ENCODE data around the gene WNT7B. TPM values are rescaled to one million over a fixed set of nuclear protein-coding genes. Genes with fewer than 3 reads are reported as not detected.

Gene WNT7B
- total RNA-seq, 1 experiment from 2014 or later, result 66.9 TPM

DNA sequence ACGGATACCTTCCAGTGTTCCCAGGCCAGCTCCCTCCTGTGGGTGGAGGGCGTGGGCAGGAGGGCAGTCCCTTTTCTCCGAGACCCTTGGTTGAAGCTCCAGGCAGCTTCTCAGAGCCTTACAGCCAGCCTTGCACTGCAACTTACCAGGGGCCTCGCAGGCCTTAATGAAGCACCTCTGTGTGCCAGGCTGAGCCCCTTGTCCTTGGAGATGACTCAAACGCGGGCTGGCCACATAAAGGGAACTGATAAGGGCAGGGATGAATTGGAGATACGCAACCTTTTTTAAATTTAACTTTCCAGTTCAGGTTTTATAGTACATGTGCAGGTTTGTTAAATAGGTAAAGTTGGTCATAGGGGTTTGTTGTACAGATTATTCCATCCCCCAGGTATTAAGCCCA is 72.7 kb downstream of the WNT7B start:
- CTCF ChIA-PET, result no interaction called here
- Histone ChIP-seq H3F3A (ENCODE audit: insufficient read depth, low read depth) (peaks cover 21% of the 10 kb centered on the region; the same call in 1 of the 2 replicates), H3K4me3 (no peak overlapping the region), H4K20me1 (ENCODE audit: insufficient read depth) (no peaks in the 10 kb centered on the region), H2AFZ (no peak overlapping the region), H3K27ac (no peak overlapping the region), H3K9me2 (ENCODE audit: insufficient read depth) (no peaks in the 10 kb centered on the region), H3K4me1 (replicated peaks; ENCODE audit: insufficient read depth) (peaks cover 18% of the 10 kb centered on the region), H3K4me2 (peak overlapping the region; percentile 65), H3K9me3 (ENCODE audit: insufficient read depth, low read depth) (no peaks in the 10 kb centered on the region), H3K36me3 (ENCODE audit: low read depth) (no peaks in the 10 kb centered on the region), H3K27me3 (ENCODE audit: insufficient read depth, low read depth) (no peaks in the 10 kb centered on the region), H3K79me2 (ENCODE audit: low read depth) (no peaks in the 10 kb centered on the region)
- no TSS peak for BruUV-seq (replicated peaks)
- intact Hi-C loops (cut with micrococcal nuclease; ENCODE audit: unreplicated experiment), result no loop called here
- POLR2A ChIA-PET (ENCODE audit: unreplicated experiment), result interaction anchor here (0.5 to 0.7 kb wide), 3 partner anchors 7 to 261 kb away, joined by 3 to 35 read pairs (median 3); no protein-coding TSS in a partner anchor
- no peak for TF ChIP-seq EZH2 (IDR thresholded peaks at IDR 0.05; ENCODE audit: low read depth)
- TF ChIP-seq, protein P1, sequence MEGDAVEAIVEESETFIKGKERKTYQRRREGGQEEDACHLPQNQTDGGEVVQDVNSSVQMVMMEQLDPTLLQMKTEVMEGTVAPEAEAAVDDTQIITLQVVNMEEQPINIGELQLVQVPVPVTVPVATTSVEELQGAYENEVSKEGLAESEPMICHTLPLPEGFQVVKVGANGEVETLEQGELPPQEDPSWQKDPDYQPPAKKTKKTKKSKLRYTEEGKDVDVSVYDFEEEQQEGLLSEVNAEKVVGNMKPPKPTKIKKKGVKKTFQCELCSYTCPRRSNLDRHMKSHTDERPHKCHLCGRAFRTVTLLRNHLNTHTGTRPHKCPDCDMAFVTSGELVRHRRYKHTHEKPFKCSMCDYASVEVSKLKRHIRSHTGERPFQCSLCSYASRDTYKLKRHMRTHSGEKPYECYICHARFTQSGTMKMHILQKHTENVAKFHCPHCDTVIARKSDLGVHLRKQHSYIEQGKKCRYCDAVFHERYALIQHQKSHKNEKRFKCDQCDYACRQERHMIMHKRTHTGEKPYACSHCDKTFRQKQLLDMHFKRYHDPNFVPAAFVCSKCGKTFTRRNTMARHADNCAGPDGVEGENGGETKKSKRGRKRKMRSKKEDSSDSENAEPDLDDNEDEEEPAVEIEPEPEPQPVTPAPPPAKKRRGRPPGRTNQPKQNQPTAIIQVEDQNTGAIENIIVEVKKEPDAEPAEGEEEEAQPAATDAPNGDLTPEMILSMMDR (conservative IDR thresholded peaks at IDR 0.05), result no peak
- DNase-seq, result no peak

DNA sequence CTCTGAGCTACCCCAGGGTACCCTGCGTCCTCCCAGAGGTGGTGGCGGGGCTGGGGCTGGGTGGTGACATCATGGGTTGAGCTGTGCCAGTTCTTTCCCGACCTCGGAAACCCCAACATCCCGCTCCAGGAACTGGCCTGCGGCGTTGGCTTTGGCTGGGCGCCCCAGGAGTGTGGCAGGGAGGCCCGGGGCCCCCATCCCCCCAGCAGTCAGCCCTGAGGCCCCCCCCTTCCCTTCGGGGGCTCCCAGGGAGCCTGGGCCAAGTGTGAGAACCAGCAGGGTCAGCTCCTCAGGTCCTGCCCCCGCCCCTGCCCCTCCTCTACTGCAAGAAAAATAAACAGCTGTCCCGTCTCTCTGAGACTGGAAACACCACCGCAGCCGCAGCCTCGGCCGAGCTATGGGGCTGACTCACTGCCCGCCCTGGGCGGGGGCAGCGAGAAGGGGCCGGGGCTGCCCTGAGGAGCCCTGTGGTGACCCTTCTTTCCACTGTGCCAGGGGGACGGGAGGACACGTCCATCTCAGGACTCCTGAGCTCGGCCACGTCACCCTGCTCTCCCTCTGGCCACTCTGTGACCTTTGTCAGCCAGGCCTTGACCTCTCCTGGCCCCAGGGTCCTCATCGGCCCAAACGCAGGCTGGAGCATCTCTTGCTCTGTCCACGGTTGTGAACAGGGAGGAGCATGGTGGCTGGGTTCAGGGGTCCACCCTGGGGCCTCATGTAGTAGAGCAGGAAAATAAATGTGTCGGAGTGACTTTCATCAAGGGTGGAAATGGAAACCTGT is 73.4 kb downstream of the WNT7B start:
- no peak overlapping the region for H3K27ac ChIP-seq
- H3K79me2 ChIP-seq (ENCODE audit: low read depth), result no peaks in the 10 kb centered on the region
- no TSS peak for BruUV-seq (replicated peaks)
- peak overlapping the region; percentile 65; the same call in 1 of the 2 replicates for H2AFZ ChIP-seq
- peak overlapping the region; percentile 65 for H3K4me2 ChIP-seq
- ChIA-PET POLR2A (ENCODE audit: unreplicated experiment) (interaction anchor here (0.5 to 0.7 kb wide), 8 partner anchors 8 to 443 kb away, joined by 3 to 6 read pairs (median 4); partner anchors contain the start of gene WNT7B), CTCF (interaction anchor here (0.6 kb wide), 2 partner anchors 39 to 141 kb away, joined by 6 to 10 read pairs; no protein-coding TSS in a partner anchor)
- no peaks in the 10 kb centered on the region for H3K36me3 ChIP-seq (ENCODE audit: low read depth)
- H3K4me3 ChIP-seq, result peak overlapping the region; percentile 37; the same call in 1 of the 2 replicates
- H3F3A ChIP-seq (ENCODE audit: insufficient read depth, low read depth), result peaks cover 21% of the 10 kb centered on the region; the same call in 1 of the 2 replicates
- TF ChIP-seq, protein P1 (conservative IDR thresholded peaks at IDR 0.05), result no peak
- no peak for TF ChIP-seq EZH2 (IDR thresholded peaks at IDR 0.05; ENCODE audit: low read depth)
- DNase-seq, result peak; percentile 72 to 87
- no peaks in the 10 kb centered on the region for H3K9me3 ChIP-seq (ENCODE audit: insufficient read depth, low read depth)
- no peaks in the 10 kb centered on the region for H3K27me3 ChIP-seq (ENCODE audit: insufficient read depth, low read depth)
- H4K20me1 ChIP-seq (ENCODE audit: insufficient read depth), result no peaks in the 10 kb centered on the region
- H3K4me1 ChIP-seq (replicated peaks; ENCODE audit: insufficient read depth), result peaks cover 23% of the 10 kb centered on the region
- no peaks in the 10 kb centered on the region for H3K9me2 ChIP-seq (ENCODE audit: insufficient read depth)
- intact Hi-C loops (cut with micrococcal nuclease; ENCODE audit: unreplicated experiment), result no loop called here

DNA sequence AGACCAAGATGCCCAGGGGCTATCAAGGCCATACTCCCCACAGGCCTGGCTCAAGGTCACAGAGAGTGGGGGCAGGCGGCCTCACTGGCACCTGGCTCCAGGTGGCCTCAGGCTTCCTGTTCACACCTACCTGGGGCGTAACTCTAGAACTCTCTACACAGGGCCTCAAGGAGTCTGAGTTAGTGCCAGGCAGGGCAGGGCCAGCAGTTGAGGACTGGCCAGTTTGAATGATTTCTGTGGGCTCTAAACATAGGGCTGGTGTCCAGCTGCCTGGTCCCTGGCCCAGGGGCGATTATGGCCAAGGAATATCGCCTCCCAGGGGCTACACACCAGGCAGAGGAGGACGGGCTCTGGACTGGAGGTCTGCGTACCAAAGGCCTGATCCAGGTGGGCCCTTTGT is 79.2 kb downstream of the WNT7B start:
- no peak for DNase-seq
- no TSS peak for BruUV-seq (replicated peaks)
- H3K79me2 ChIP-seq (ENCODE audit: low read depth), result no peaks in the 10 kb centered on the region
- ChIA-PET POLR2A (ENCODE audit: unreplicated experiment) (no interaction called here), CTCF (no interaction called here)
- TF ChIP-seq, protein P1 (conservative IDR thresholded peaks at IDR 0.05), result no peak
- no peak for TF ChIP-seq EZH2 (IDR thresholded peaks at IDR 0.05; ENCODE audit: low read depth)
- H2AFZ ChIP-seq, result no peak overlapping the region
- no peaks in the 10 kb centered on the region for H3K9me2 ChIP-seq (ENCODE audit: insufficient read depth)
- no peaks in the 10 kb centered on the region for H3K36me3 ChIP-seq (ENCODE audit: low read depth)
- no peaks in the 10 kb centered on the region for H4K20me1 ChIP-seq (ENCODE audit: insufficient read depth)
- no peak overlapping the region for H3K27ac ChIP-seq
- H3K4me3 ChIP-seq, result no peak overlapping the region
- H3K9me3 ChIP-seq (ENCODE audit: insufficient read depth, low read depth), result no peaks in the 10 kb centered on the region
- peaks cover 17% of the 10 kb centered on the region for H3F3A ChIP-seq (ENCODE audit: insufficient read depth, low read depth)
- intact Hi-C loops (cut with micrococcal nuclease; ENCODE audit: unreplicated experiment), result no loop called here
- H3K27me3 ChIP-seq (ENCODE audit: insufficient read depth, low read depth), result no peaks in the 10 kb centered on the region
- H3K4me1 ChIP-seq (replicated peaks; ENCODE audit: insufficient read depth), result peaks cover 54% of the 10 kb centered on the region
- no peak overlapping the region for H3K4me2 ChIP-seq

All from PC-9 (cell line).